HG03196 (cell line): ENCODE data around the gene PLAA.
A peak's percentile ranks its signal among the peaks of the same experiment; 100 is the strongest.
"Not testable (repeated sequence)": the region's sequence is repeated elsewhere in the genome, so short reads cannot be mapped to it uniquely, and the experiment has no call there.

Source experiments
- ATAC-seq: cut with Tn5 transposase; IDR thresholded peaks from one replicate; pipeline ENCODE4 v1.9.1; 2021; ENCODE audit not compliant: unreplicated experiment

PLAA gene

GRCh38 chr9:26935847-26936246, 11.2 kb downstream of the PLAA start:
- ATAC-seq: no peak

GRCh38 chr9:26928902-26929495, 18.0 kb downstream of the PLAA start:
- ATAC-seq: no peak

GRCh38 chr9:26925609-26926008, 21.4 kb downstream of the PLAA start:
- ATAC-seq: no peak

GRCh38 chr9:26919698-26920097, 27.3 kb downstream of the PLAA start:
- no peak for ATAC-seq

- ATAC-seq: no peak
Measured at GRCh38 chr9:26913138-26913668, 33.8 kb downstream of the PLAA start.

GRCh38 chr9:26904671-26905070, 42.4 kb downstream of the PLAA start:
- no peak for ATAC-seq

GRCh38 chr9:26904070-26904469, 43.0 kb downstream of the PLAA start:
- ATAC-seq: no peak

- ATAC-seq: no peak
Measured at GRCh38 chr9:26893030-26893676, 53.9 kb downstream of the PLAA start.

GRCh38 chr9:26892251-26893029, 54.6 kb downstream of the PLAA start, which contains the start of gene CAAP1:
CAAP1 (minus strand) TSS chr9:26892802; CDS start chr9:26892715, 87 bp downstream.
- ATAC-seq: peak; percentile 98

- ATAC-seq: peak; percentile 4
Measured at GRCh38 chr9:26891726-26892125, 55.3 kb downstream of the PLAA start.

- no peak for ATAC-seq
Measured at GRCh38 chr9:26888271-26888670, 58.8 kb downstream of the PLAA start.

- ATAC-seq: no peak
Measured at GRCh38 chr9:26882154-26882553, 64.9 kb downstream of the PLAA start.

- no peak for ATAC-seq
Measured at GRCh38 chr9:26880262-26880661, 66.8 kb downstream of the PLAA start.

- ATAC-seq: not testable (repeated sequence)
Measured at GRCh38 chr9:26875155-26875554, 71.9 kb downstream of the PLAA start.

GRCh38 chr9:26870292-26870691, 76.8 kb downstream of the PLAA start:
- ATAC-seq: no peak

- ATAC-seq: no peak
Measured at GRCh38 chr9:26863074-26863473, 84.0 kb downstream of the PLAA start.

GRCh38 chr9:26856413-26857032, 90.5 kb downstream of the PLAA start:
- ATAC-seq: peak; percentile 78
